ENCODE results near the gene MACROD2. TPM values are rescaled to one million over a fixed set of nuclear protein-coding genes. Genes with fewer than 3 reads are reported as not detected.

The MACROD2 gene
- total RNA-seq, 4 donors from 2014 or later, result 4.6 to 33.0 (median 8.3) TPM

GRCh38 chr20:15232243-15232642 is 1236.9 kb downstream of the MACROD2 start:
- Histone ChIP-seq H3K4me1 (no peaks in the 10 kb centered on the region), H3K36me3 (no peaks in the 10 kb centered on the region), H3K27ac (no peak overlapping the region), H3K4me3 (no peak overlapping the region), H3K27me3 (no peaks in the 10 kb centered on the region), H3K9me3 (no peaks in the 10 kb centered on the region)
- DNase-seq, result no peak
- WGBS, 2 donors (ENCODE audit: low coverage in 1 of 2), result 53 to 60% methylated on average over 1 of the region's 1 CpG
- intact Hi-C loops (cut with DNase I; ENCODE audit: low total_unique reads) (no loop called here), in situ Hi-C loops (cut with MboI; ENCODE audit: low pct_ligation_motif_present in 1 of 4, low pct_unique_long_range_greater_than_20kb in 1 of 4, low sequenced_read_pairs in 3 of 4) (loop anchor here in 1 of 4 donors (25.0 kb wide), 1 partner anchor 895 kb away; the partner anchor contains the start of gene FLRT3)
- no peak for TF ChIP-seq POLR2A (IDR thresholded peaks at IDR 0.05)
- no peak for TF ChIP-seq POLR2AphosphoS5 (IDR thresholded peaks at IDR 0.05)
- no peak for TF ChIP-seq CTCF (IDR thresholded peaks at IDR 0.05)
- TF ChIP-seq EP300 (IDR thresholded peaks at IDR 0.05; ENCODE audit: low read depth), result no peak

GRCh38 chr20:15235471-15236198 is 1240.3 kb downstream of the MACROD2 start:
- Histone ChIP-seq H3K36me3 (no peaks in the 10 kb centered on the region), H3K4me1 (no peaks in the 10 kb centered on the region), H3K4me3 (no peak overlapping the region), H3K27ac (no peak overlapping the region), H3K9me3 (no peaks in the 10 kb centered on the region), H3K27me3 (no peaks in the 10 kb centered on the region)
- intact Hi-C loops (cut with DNase I; ENCODE audit: low total_unique reads) (no loop called here), in situ Hi-C loops (cut with MboI; ENCODE audit: low pct_ligation_motif_present in 1 of 4, low pct_unique_long_range_greater_than_20kb in 1 of 4, low sequenced_read_pairs in 3 of 4) (loop anchor here in 1 of 4 donors (25.0 kb wide), 1 partner anchor 898 kb away; the partner anchor contains the start of gene FLRT3)
- DNase-seq, result no peak
- TF ChIP-seq EP300 (IDR thresholded peaks at IDR 0.05; ENCODE audit: low read depth), result no peak
- 77 to 83% methylated on average over 1 to 2 of the region's 2 CpGs for WGBS, 2 donors (ENCODE audit: low coverage in 1 of 2)

- Histone ChIP-seq H3K4me3 (no peak overlapping the region), H3K4me1 (no peaks in the 10 kb centered on the region), H3K27ac (no peak overlapping the region), H3K27me3 (no peaks in the 10 kb centered on the region), H3K9me3 (no peaks in the 10 kb centered on the region), H3K36me3 (no peaks in the 10 kb centered on the region)
- DNase-seq, result peak; percentile 17
- 15 to 20% methylated on average over 1 of the region's 1 CpG for WGBS, 2 donors (ENCODE audit: low coverage in 1 of 2)
- intact Hi-C loops (cut with DNase I; ENCODE audit: low total_unique reads) (no loop called here), in situ Hi-C loops (cut with MboI; ENCODE audit: low pct_ligation_motif_present in 1 of 4, low pct_unique_long_range_greater_than_20kb in 1 of 4, low sequenced_read_pairs in 3 of 4) (loop anchor here in 1 of 4 donors (25.0 kb wide), 1 partner anchor 900 kb away; the partner anchor contains the start of gene FLRT3)
- TF ChIP-seq POLR2AphosphoS5 (IDR thresholded peaks at IDR 0.05), result no peak
- TF ChIP-seq EP300 (IDR thresholded peaks at IDR 0.05; ENCODE audit: low read depth), result no peak
- no peak for TF ChIP-seq POLR2A (IDR thresholded peaks at IDR 0.05)
- peak in 4 of 5 experiments; percentile 21 to 40 (median 30) for TF ChIP-seq CTCF (IDR thresholded peaks at IDR 0.05)
Measured at GRCh38 chr20:15236812-15237211, 1241.5 kb downstream of the MACROD2 start.

- in situ Hi-C loops (cut with MboI; ENCODE audit: low pct_ligation_motif_present in 1 of 4, low pct_unique_long_range_greater_than_20kb in 1 of 4, low sequenced_read_pairs in 3 of 4), result loop anchor here in 1 of 4 donors (25.0 kb wide), 1 partner anchor 902 kb away; the partner anchor contains the start of gene FLRT3
Measured at GRCh38 chr20:15239542-15240206, 1244.4 kb downstream of the MACROD2 start.

GRCh38 chr20:15240801-15241200 is 1245.5 kb downstream of the MACROD2 start:
- in situ Hi-C loops (cut with MboI; ENCODE audit: low pct_ligation_motif_present in 1 of 4, low pct_unique_long_range_greater_than_20kb in 1 of 4, low sequenced_read_pairs in 3 of 4) (loop anchor here in 1 of 4 donors (25.0 kb wide), 1 partner anchor 904 kb away; the partner anchor contains the start of gene FLRT3), intact Hi-C loops (cut with DNase I; ENCODE audit: low total_unique reads) (no loop called here)
- 36 to 67% methylated on average over 1 of the region's 1 CpG for WGBS, 2 donors (ENCODE audit: low coverage in 1 of 2)
- Histone ChIP-seq H3K36me3 (no peaks in the 10 kb centered on the region), H3K27ac (no peak overlapping the region), H3K27me3 (no peaks in the 10 kb centered on the region), H3K4me1 (no peaks in the 10 kb centered on the region), H3K4me3 (no peak overlapping the region), H3K9me3 (no peaks in the 10 kb centered on the region)
- no peak for DNase-seq
- TF ChIP-seq EP300 (IDR thresholded peaks at IDR 0.05; ENCODE audit: low read depth) (no peak), CTCF (IDR thresholded peaks at IDR 0.05) (no peak), POLR2A (IDR thresholded peaks at IDR 0.05) (no peak), POLR2AphosphoS5 (IDR thresholded peaks at IDR 0.05) (no peak)

More at GRCh38 chr20:15239542-15240206, 1244.4 kb downstream of the MACROD2 start:
- Histone ChIP-seq H3K4me3 (no peak overlapping the region), H3K27ac (no peak overlapping the region), H3K9me3 (no peaks in the 10 kb centered on the region), H3K27me3 (no peaks in the 10 kb centered on the region), H3K4me1 (no peaks in the 10 kb centered on the region), H3K36me3 (no peaks in the 10 kb centered on the region)
- DNase-seq, result no peak
- TF ChIP-seq POLR2A (IDR thresholded peaks at IDR 0.05), result no peak
- TF ChIP-seq POLR2AphosphoS5 (IDR thresholded peaks at IDR 0.05), result no peak
- whole genome bisulfite sequencing, 2 donors (ENCODE audit: low coverage in 1 of 2), result 90 to 93% methylated on average over 2 to 3 of the region's 3 CpGs
- intact Hi-C loops (cut with DNase I; ENCODE audit: low total_unique reads), result no loop called here
